ENCODE data around the gene POLR2J3. TPM values are rescaled to one million over a fixed set of nuclear protein-coding genes. Genes with fewer than 3 reads are reported as not detected.
"Not testable (repeated sequence)": the region's sequence is repeated elsewhere in the genome, so short reads cannot be mapped to it uniquely, and the experiment has no call there.

POLR2J3 gene
- polyA plus RNA-seq, 3 donors: 24.4 to 133 (median 24.9) TPM

DNA sequence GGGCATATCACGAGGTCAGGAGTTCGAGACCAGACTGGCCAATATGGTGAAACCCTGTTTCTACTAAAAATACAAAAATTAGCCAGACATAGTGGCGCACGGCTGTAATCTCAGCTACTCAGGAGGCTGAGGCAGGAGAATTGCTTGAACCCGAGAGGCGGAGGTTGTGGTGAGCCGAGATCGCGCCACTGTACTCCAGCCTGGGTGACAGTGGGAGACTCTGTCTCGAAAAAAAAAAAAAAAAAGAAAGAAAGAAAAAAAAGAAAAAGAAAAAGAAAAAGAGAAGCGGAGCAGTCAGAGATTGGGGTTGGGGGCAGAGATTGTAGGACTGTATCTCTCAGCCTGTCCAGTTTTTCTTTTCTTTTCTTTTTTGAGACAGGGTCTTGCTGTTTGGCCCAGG, 29.6 kb downstream of the POLR2J3 start:
- H3K9me3 ChIP-seq (replicated peaks in 1 of 2; ENCODE audit: control insufficient read depth in 1 of 2, insufficient read depth in 1 of 2, low read length in 2 of 2); H4K20me1 ChIP-seq (ENCODE audit: insufficient read depth, low read length); H3K27ac Mint-ChIP-seq; DNase-seq; H3K9me3 Mint-ChIP-seq; H2AFZ ChIP-seq (ENCODE audit: insufficient read depth, low read depth, low read length, poor library complexity, severe bottlenecking); H3K27ac ChIP-seq (ENCODE audit: low read depth in 1 of 2, low read length in 2 of 2); H3K9ac ChIP-seq (ENCODE audit: insufficient read depth, low read length, poor library complexity, severe bottlenecking); H3K27me3 ChIP-seq (ENCODE audit: control insufficient read depth in 2 of 2, insufficient read depth in 2 of 2, low read length in 2 of 2); H3K4me2 ChIP-seq (replicated peaks; ENCODE audit: extremely low read depth, low read length, poor library complexity, severe bottlenecking); H3K4me1 ChIP-seq (ENCODE audit: control insufficient read depth in 1 of 2, insufficient read depth in 2 of 2, low read length in 2 of 2); H3K36me3 ChIP-seq (replicated peaks in 1 of 2; ENCODE audit: control insufficient read depth in 1 of 2, insufficient read depth in 2 of 2, low read length in 2 of 2); H3K4me3 Mint-ChIP-seq; H3K79me2 ChIP-seq (ENCODE audit: insufficient read depth, low read length); H3K4me3 ChIP-seq (replicated peaks in 1 of 3; ENCODE audit: low read depth in 2 of 3, low read length in 3 of 3); intact Hi-C loops (cut with micrococcal nuclease); H3K27me3 Mint-ChIP-seq (ENCODE audit: low read depth in 3 of 3); H3K36me3 Mint-ChIP-seq; H3K4me1 Mint-ChIP-seq: not testable (repeated sequence)
- WGBS (ENCODE audit: insufficient coverage): no CpG with 5 or more reads among the region's 11 CpGs

DNA sequence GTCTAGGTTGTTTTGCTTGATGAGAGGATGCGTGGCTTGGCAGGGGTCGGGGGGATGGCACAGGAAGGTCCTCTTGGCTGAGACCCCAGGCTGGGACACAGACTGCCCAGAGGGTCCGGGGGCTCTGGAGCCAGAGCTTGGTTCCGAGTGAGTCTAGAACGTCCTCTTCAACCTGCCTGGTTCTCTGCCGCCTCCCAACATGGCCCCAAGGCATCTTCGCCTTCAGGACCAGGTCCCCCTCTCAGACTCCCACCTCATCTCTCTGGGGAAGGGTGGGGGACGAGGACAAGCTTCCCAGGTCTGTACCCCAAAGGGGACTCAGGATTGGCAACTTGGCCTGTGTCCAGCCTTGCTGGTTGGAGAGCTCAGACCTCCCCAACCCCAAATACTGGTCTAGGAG, 30.3 kb downstream of the POLR2J3 start:
- WGBS (ENCODE audit: insufficient coverage): no CpG with 5 or more reads among the region's 8 CpGs
- intact Hi-C loops (cut with micrococcal nuclease): not testable (repeated sequence)

DNA sequence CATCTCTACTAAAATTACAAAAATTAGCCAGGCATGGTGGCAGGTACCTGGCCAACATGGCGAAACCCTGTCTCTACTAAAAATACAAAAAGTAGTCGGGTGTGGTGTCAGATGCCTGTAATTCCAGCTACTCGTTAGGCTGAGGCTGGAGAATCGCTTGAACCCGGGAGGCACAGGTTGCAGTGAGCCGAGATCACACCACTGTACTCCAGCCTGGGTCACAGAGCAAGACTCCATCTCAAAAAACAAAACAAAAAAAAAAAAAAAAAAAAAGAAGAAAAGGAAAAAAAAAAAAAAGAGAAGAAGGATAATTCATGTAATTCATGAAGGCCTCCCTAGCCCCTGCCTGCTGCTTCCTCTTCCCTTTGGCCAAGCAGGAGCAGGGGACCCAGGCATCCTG, 31.8 kb downstream of the POLR2J3 start:
- H3K4me2 ChIP-seq (replicated peaks; ENCODE audit: extremely low read depth, low read length, poor library complexity, severe bottlenecking); H3K4me1 ChIP-seq (ENCODE audit: control insufficient read depth in 1 of 2, insufficient read depth in 2 of 2, low read length in 2 of 2); H3K4me1 Mint-ChIP-seq; H3K9me3 Mint-ChIP-seq; H3K79me2 ChIP-seq (ENCODE audit: insufficient read depth, low read length); intact Hi-C loops (cut with micrococcal nuclease); H3K4me3 ChIP-seq (replicated peaks in 1 of 3; ENCODE audit: low read depth in 2 of 3, low read length in 3 of 3); H3K36me3 ChIP-seq (replicated peaks in 1 of 2; ENCODE audit: control insufficient read depth in 1 of 2, insufficient read depth in 2 of 2, low read length in 2 of 2); H2AFZ ChIP-seq (ENCODE audit: insufficient read depth, low read depth, low read length, poor library complexity, severe bottlenecking); H4K20me1 ChIP-seq (ENCODE audit: insufficient read depth, low read length); H3K4me3 Mint-ChIP-seq; H3K27me3 Mint-ChIP-seq (ENCODE audit: low read depth in 3 of 3); DNase-seq; H3K9me3 ChIP-seq (replicated peaks in 1 of 2; ENCODE audit: control insufficient read depth in 1 of 2, insufficient read depth in 1 of 2, low read length in 2 of 2); H3K36me3 Mint-ChIP-seq; H3K27ac Mint-ChIP-seq; H3K27me3 ChIP-seq (ENCODE audit: control insufficient read depth in 2 of 2, insufficient read depth in 2 of 2, low read length in 2 of 2); H3K27ac ChIP-seq (ENCODE audit: low read depth in 1 of 2, low read length in 2 of 2); H3K9ac ChIP-seq (ENCODE audit: insufficient read depth, low read length, poor library complexity, severe bottlenecking): not testable (repeated sequence)
- WGBS (ENCODE audit: insufficient coverage): no CpG with 5 or more reads among the region's 6 CpGs

More for the DNA sequence above, 30.3 kb downstream of the POLR2J3 start:
- H3K9ac ChIP-seq (ENCODE audit: insufficient read depth, low read length, poor library complexity, severe bottlenecking); H3K27me3 Mint-ChIP-seq (ENCODE audit: low read depth in 3 of 3); H3K4me2 ChIP-seq (replicated peaks; ENCODE audit: extremely low read depth, low read length, poor library complexity, severe bottlenecking); H3K36me3 ChIP-seq (replicated peaks in 1 of 2; ENCODE audit: control insufficient read depth in 1 of 2, insufficient read depth in 2 of 2, low read length in 2 of 2); H3K4me3 Mint-ChIP-seq; H3K4me3 ChIP-seq (replicated peaks in 1 of 3; ENCODE audit: low read depth in 2 of 3, low read length in 3 of 3); H3K27ac Mint-ChIP-seq; H3K36me3 Mint-ChIP-seq; H3K27ac ChIP-seq (ENCODE audit: low read depth in 1 of 2, low read length in 2 of 2); H3K9me3 Mint-ChIP-seq; H4K20me1 ChIP-seq (ENCODE audit: insufficient read depth, low read length); H2AFZ ChIP-seq (ENCODE audit: insufficient read depth, low read depth, low read length, poor library complexity, severe bottlenecking); H3K4me1 Mint-ChIP-seq; H3K79me2 ChIP-seq (ENCODE audit: insufficient read depth, low read length); H3K27me3 ChIP-seq (ENCODE audit: control insufficient read depth in 2 of 2, insufficient read depth in 2 of 2, low read length in 2 of 2); H3K4me1 ChIP-seq (ENCODE audit: control insufficient read depth in 1 of 2, insufficient read depth in 2 of 2, low read length in 2 of 2); H3K9me3 ChIP-seq (replicated peaks in 1 of 2; ENCODE audit: control insufficient read depth in 1 of 2, insufficient read depth in 1 of 2, low read length in 2 of 2); DNase-seq: not testable (repeated sequence)

DNA sequence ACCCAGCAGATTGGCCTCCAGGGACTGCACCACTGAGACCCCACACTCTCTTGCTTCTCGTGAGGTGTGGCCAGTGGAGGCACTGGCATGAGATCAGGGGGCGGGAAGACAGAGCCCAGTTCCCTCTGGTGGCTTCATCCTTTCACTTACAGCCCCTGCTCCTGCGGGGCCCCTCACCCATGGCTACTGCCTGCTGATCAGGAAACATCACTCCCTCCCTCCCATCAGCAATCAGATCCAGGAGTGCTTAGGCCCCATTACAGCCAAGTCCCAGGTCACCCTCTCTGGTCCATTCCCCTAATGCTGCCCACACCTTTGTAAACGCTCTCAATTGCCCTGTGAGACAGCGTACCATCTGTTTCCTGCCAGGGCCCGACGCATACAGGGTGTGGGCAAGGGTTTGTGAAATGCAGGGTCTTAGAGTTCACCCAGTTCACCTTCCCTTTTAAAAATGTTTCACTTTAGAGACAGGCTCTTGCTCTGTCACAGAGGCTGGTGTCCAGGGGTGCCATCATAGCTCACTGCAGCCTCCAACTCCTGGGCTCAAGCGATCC, 37.2 kb downstream of the POLR2J3 start:
- H3K9me3 Mint-ChIP-seq; H3K4me3 ChIP-seq (replicated peaks in 1 of 3; ENCODE audit: low read depth in 2 of 3, low read length in 3 of 3); H3K9me3 ChIP-seq (replicated peaks in 1 of 2; ENCODE audit: control insufficient read depth in 1 of 2, insufficient read depth in 1 of 2, low read length in 2 of 2); H3K9ac ChIP-seq (ENCODE audit: insufficient read depth, low read length, poor library complexity, severe bottlenecking); H3K36me3 ChIP-seq (replicated peaks in 1 of 2; ENCODE audit: control insufficient read depth in 1 of 2, insufficient read depth in 2 of 2, low read length in 2 of 2); H3K4me1 ChIP-seq (ENCODE audit: control insufficient read depth in 1 of 2, insufficient read depth in 2 of 2, low read length in 2 of 2); H3K4me2 ChIP-seq (replicated peaks; ENCODE audit: extremely low read depth, low read length, poor library complexity, severe bottlenecking); H3K4me1 Mint-ChIP-seq; intact Hi-C loops (cut with micrococcal nuclease); H3K4me3 Mint-ChIP-seq; H2AFZ ChIP-seq (ENCODE audit: insufficient read depth, low read depth, low read length, poor library complexity, severe bottlenecking); H3K27ac ChIP-seq (ENCODE audit: low read depth in 1 of 2, low read length in 2 of 2); H3K79me2 ChIP-seq (ENCODE audit: insufficient read depth, low read length); H3K27me3 Mint-ChIP-seq (ENCODE audit: low read depth in 3 of 3); H3K27me3 ChIP-seq (ENCODE audit: control insufficient read depth in 2 of 2, insufficient read depth in 2 of 2, low read length in 2 of 2); H3K36me3 Mint-ChIP-seq; DNase-seq; H4K20me1 ChIP-seq (ENCODE audit: insufficient read depth, low read length): not testable (repeated sequence)
- H3K27ac Mint-ChIP-seq: peak overlapping the region in 2 of 7 donors; percentile 26 to 46
- no CpG with 5 or more reads among the region's 8 CpGs for WGBS (ENCODE audit: insufficient coverage)

Measured in CD14-positive monocyte (primary cell).